Lung (tissue), 12 donors: Measurements from ENCODE around the gene SNX19. TPM values are rescaled to one million over a fixed set of nuclear protein-coding genes. Genes with fewer than 3 reads are reported as not detected.

Source experiments
- ATAC-seq: fragments of 200-7000 bp; cut with Tn5 transposase; one replicate; pipeline ENCODE4 v1.9.1; 2020; ENCODE audit warnings: moderate number of reproducible peaks; ENCODE audit not compliant: insufficient read depth, low FRiP score
- DNase-seq, 3 donors: peaks; one replicate each; pipeline ENCODE4 v3.0.0-alpha.2; 2013 to 2017
- H3K27ac ChIP-seq, 2 donors: one replicate each; pipeline ENCODE4 v1.5.1; 2013; ENCODE audit warnings: mild to moderate bottlenecking in 2 of 2, moderate library complexity in 2 of 2, control low read depth in 1 of 2, inconsistent platforms in 1 of 2, low read depth in 1 of 2, low read length in 1 of 2
- H3K27me3 ChIP-seq, 3 donors: one replicate each; pipeline ENCODE4 v1.5.1; 2013; ENCODE audit warnings: low read length in 2 of 3; ENCODE audit not compliant: control insufficient read depth in 3 of 3, insufficient read depth in 3 of 3
- H3K36me3 ChIP-seq, 4 donors: one replicate each; pipeline ENCODE4 v1.5.1; 2013; ENCODE audit warnings: low read length in 4 of 4, mild to moderate bottlenecking in 1 of 4, moderate library complexity in 1 of 4; ENCODE audit not compliant: control insufficient read depth in 4 of 4, insufficient read depth in 4 of 4
- H3K4me1 ChIP-seq, 5 donors: one replicate each; pipeline ENCODE4 v1.5.1; 2013; ENCODE audit warnings: low read length in 5 of 5, mild to moderate bottlenecking in 2 of 5, moderate library complexity in 1 of 5; ENCODE audit not compliant: control insufficient read depth in 5 of 5, insufficient read depth in 5 of 5
- H3K4me3 ChIP-seq: one replicate; pipeline ENCODE4 v1.5.1; 2013; ENCODE audit warnings: mild to moderate bottlenecking, control low read depth, moderate library complexity
- H3K9ac ChIP-seq, 2 donors: one replicate each; pipeline ENCODE4 v1.5.1; 2013; ENCODE audit warnings: low read length in 2 of 2, control low read depth in 1 of 2; ENCODE audit not compliant: insufficient read depth in 1 of 2
- H3K9me3 ChIP-seq, 4 donors: one replicate each; pipeline ENCODE4 v1.5.1; 2013; ENCODE audit warnings: low read length in 3 of 4, mild to moderate bottlenecking in 1 of 4, moderate library complexity in 1 of 4; ENCODE audit not compliant: control insufficient read depth in 4 of 4, insufficient read depth in 3 of 4
- WGBS, 2 donors: extraction: QIAGEN DNeasy Blood & Tissue Kit; methylation state at CpG; one replicate each; pipeline ENCODE4 v1.1.7; 2013; 5-methylcytosine and 5-hydroxymethylcytosine counted together
- polyA plus RNA-seq, 2 donors: library from polyadenylated mRNA; stranded (reverse); fragments of 200-250 nt; gene quantifications; one replicate each; pipeline ENCODE4 v1.2.1, GENCODE V29; 2013
- total RNA-seq, 2 donors: library from RNA; depleted of rRNA in 1 of 2; stranded (reverse); fragments of >200 nt in 1 of 2; gene quantifications; one replicate each; pipeline ENCODE4 v1.2.1, GENCODE V29; 2014 to 2021
- TF ChIP-seq, protein P1 (sequence below): IDR thresholded peaks from 2 replicates; pipeline ENCODE4 v1.5.1; 2012; ENCODE audit warnings: mild to moderate bottlenecking; ENCODE audit errors: control extremely low read depth, extremely low read depth
- donor health status: control.
- donor health status: control.
- donor health status: Bipolar disorder and iron deficiency.
- donor health status: healthy.
- donor health status: DM: yes; HTN: yes; CAD: no.

Gene SNX19
- total and polyA plus RNA-seq, 4 donors, result 13.9 to 64.3 (median 42.6) TPM

DNA sequence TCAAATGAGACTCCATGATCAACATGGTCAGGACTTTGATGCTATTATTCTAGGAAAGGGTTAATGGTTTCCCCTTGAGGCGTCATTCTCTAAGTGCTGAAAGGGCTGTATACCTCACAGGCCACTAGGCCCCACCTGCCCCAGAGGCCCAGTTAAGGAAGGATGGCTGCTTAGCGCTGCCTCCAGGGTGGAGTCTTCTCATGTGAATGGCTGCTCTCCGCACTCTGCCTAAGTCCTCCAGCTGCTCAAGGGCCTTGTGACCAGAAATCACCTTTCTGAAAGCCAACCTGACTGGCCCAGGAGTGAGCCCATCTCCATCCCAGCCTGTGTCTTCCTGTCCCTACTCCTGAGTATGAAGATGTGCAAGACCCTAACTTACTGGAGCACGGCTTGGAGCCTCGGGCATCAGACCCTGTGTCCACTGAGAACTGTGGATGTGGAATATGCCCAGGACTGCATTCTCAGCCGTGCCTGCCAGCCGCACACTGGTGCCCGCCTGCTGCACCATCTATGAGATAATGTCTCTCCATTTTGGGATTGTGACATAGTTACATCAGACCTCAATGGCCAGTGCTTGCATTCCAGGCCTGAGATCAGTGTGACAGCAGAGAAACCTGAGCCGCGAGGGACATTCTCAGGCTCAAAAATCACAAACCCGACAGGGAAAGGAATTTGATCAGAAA is 51.0 kb downstream of the SNX19 start:
- peaks cover 0 to 7% (median 0%) of the 10 kb centered on the region in 4 donors for H3K36me3 ChIP-seq
- no peak overlapping the region for H3K9ac ChIP-seq
- H3K4me3 ChIP-seq, result no peak overlapping the region
- ATAC-seq (no peak), DNase-seq (no peak)
- peaks cover 0 to 23% (median 9%) of the 10 kb centered on the region in 5 donors for H3K4me1 ChIP-seq
- TF ChIP-seq, protein P1, sequence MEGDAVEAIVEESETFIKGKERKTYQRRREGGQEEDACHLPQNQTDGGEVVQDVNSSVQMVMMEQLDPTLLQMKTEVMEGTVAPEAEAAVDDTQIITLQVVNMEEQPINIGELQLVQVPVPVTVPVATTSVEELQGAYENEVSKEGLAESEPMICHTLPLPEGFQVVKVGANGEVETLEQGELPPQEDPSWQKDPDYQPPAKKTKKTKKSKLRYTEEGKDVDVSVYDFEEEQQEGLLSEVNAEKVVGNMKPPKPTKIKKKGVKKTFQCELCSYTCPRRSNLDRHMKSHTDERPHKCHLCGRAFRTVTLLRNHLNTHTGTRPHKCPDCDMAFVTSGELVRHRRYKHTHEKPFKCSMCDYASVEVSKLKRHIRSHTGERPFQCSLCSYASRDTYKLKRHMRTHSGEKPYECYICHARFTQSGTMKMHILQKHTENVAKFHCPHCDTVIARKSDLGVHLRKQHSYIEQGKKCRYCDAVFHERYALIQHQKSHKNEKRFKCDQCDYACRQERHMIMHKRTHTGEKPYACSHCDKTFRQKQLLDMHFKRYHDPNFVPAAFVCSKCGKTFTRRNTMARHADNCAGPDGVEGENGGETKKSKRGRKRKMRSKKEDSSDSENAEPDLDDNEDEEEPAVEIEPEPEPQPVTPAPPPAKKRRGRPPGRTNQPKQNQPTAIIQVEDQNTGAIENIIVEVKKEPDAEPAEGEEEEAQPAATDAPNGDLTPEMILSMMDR, result no peak
- H3K27ac ChIP-seq, result peak overlapping the region in 1 of 2 donors; percentile 68
- H3K27me3 ChIP-seq, result no peaks in the 10 kb centered on the region
- 75 to 78% methylated on average over 11 of the region's 11 CpGs for WGBS, 2 donors
- peaks cover 0 to 1% (median 0%) of the 10 kb centered on the region in 4 donors for H3K9me3 ChIP-seq

DNA sequence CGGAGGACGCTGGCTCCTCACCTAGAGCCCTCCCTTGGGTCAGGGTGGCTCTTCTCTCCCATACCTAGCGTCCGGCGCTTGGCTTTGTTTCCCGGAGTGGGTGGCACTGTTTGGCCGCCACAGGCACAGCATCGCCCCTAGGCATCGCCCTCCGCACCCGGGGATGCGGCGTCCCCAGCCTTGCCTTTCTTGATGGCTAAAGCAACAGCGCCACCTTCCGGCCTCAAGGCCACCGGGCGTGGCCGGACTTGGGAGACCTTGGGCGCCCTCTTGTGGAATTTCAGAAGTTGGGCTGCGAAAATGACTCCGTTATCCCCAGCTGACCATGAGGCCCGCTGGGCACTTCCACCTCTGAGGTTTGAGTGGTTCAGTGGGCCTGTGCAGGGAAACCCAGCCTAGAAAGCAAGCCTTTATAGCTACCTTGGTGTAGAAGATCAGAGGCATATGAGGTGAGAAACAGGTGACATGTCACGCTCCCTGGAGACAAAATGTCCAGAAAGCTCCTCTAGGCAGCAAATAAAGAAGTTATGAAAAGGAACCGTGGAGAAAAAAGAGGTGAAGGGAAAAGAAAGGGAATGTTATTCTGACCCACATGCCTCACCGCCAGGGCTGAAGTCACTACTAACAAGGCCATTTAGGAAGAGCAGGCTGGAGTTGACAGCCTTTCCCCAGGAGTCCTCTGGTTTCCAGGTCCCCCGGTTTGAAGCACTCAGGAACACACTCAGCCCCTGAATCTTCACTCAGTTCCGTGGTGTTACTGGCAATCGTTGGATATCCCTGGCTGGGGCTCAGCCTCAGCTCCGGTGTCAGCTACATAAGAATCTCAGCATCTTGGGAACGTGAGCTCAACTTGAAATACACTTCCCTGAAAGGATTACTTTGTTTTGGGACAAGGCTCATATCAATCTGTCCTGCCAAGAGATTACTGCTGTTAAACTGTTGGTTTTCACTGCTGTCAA is 54.1 kb downstream of the SNX19 start:
- 26 to 30% methylated on average over 30 of the region's 30 CpGs for WGBS, 2 donors
- TF ChIP-seq, protein P1, result peak; percentile 100

DNA sequence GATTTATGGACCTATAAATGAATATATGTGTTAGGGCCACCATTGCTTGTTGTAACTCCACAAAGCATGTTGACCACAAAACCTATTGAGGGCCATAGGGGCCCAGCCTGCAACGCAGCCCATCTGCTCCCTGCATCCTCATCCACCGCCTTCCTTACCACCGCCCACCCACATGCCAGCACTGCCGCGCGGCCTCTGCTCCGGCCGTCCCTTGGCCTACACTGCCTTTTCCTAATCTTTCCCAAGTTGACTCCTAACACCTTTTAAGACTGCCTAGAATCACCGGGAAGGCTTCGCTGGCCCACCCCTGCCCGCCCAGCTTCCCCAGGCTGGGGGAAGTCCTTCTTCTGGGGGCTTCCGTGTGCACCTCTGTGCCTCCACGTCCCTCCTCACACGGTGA is 55.0 kb downstream of the SNX19 start:
- TF ChIP-seq, protein P1, result no peak
- H3K27ac ChIP-seq, result no peak overlapping the region
- H3K36me3 ChIP-seq, result no peaks in the 10 kb centered on the region
- DNase-seq, result no peak
- 92% methylated on average over 14 of the region's 14 CpGs for WGBS, 2 donors
- no peak overlapping the region for H3K4me3 ChIP-seq
- ATAC-seq, result no peak
- H3K9me3 ChIP-seq, result no peaks in the 10 kb centered on the region
- peaks cover 0 to 22% (median 8%) of the 10 kb centered on the region in 5 donors for H3K4me1 ChIP-seq
- no peaks in the 10 kb centered on the region for H3K27me3 ChIP-seq
- H3K9ac ChIP-seq, result no peak overlapping the region

More for the DNA sequence above, 54.1 kb downstream of the SNX19 start:
- ATAC-seq, result peak; percentile 82
- Histone ChIP-seq H3K27ac (no peak overlapping the region), H3K4me3 (no peak overlapping the region), H3K9ac (no peak overlapping the region), H3K4me1 (peaks cover 0 to 26% (median 8%) of the 10 kb centered on the region in 5 donors), H3K27me3 (no peaks in the 10 kb centered on the region), H3K36me3 (no peaks in the 10 kb centered on the region), H3K9me3 (no peaks in the 10 kb centered on the region)
- peak; percentile 93 to 96 (median 95) for DNase-seq
